Stimulated activated CD4-positive, alpha-beta T cell treated with anti-CD3 and anti-CD28 coated beads, Interleukin-15, amount 100 ng/mL, for 1 hour (primary cell): ENCODE results near the gene SC5D.

Experiments used
- DNase-seq, 2 donors: peaks; one replicate each; pipeline ENCODE4 v3.0.0-alpha.2; 2020; ENCODE audit warnings: low read depth in 1 of 2, low spot score in 1 of 2

SC5D gene

DNA sequence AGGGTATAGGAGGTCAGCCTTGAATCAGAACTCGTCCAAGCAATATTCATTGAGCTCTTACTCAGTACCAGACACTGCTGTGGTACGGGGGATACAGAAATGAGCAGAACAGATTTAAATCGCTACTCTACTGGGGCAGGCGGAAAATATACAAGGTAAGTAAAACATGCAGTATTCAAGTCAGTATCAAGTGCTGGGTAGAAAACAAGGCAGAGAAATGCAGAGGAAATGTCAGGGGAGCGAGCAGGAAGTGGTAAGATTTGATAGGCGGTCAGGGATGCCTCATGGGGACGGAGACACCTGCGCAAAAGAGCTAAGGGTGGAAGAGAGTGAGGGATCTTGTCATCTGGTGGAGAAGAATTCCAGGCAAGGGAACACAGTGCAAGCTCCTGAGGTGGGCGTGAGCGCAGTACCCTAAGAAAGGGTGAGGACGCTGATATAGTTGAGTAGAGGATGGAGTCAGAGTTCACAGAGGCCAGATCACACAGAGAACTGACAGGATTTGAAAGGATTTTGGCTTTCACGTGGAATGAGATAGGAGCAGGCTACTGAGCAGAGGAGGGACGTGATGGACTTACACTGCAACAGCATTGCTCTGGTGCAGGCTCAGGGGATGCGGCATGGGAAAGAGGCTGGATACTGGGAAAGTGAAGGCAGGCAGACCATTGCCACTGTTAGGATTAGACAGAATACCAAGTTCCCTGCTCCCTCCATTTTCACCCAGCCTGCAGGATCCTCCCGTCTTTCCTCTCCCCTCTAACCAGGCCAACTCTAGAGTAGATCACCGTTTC is 35.8 kb downstream of the SC5D start:
- DNase-seq: no peak

DNA sequence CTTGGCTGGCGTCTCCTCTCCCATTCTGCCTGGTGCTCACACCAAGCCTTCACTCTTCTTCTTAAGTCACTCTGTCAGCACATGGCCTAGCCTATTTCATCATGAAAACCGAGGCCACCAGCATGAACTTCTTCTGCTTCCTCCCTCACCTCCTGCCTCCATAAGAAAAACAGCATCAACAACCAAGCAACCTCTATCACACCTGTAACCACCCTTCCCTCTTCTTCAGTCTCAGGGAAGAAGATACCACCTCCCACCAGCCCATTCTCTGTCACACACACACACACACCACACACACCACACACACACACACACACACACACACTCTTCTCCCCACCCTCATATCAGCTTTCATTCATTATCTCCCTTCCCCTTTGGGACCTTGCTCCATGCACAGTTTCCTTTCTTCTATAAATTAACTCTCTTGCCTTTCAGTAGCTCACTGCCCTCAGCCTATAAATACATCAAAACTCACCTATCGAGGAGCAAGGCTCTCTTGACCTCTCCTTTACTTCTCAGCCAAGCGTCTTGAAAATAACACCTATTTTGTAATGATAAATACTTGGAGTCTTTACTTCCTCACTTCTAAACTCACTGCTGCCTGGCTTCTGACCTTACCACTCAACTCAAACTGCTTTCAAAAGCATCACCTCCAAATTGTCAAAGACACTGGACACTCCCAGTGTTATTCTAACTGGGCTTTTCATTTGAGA is 36.6 kb downstream of the SC5D start:
- DNase-seq: no peak

GRCh38 chr11:121329781-121330395 is 37.3 kb downstream of the SC5D start:
- DNase-seq: no peak

DNA sequence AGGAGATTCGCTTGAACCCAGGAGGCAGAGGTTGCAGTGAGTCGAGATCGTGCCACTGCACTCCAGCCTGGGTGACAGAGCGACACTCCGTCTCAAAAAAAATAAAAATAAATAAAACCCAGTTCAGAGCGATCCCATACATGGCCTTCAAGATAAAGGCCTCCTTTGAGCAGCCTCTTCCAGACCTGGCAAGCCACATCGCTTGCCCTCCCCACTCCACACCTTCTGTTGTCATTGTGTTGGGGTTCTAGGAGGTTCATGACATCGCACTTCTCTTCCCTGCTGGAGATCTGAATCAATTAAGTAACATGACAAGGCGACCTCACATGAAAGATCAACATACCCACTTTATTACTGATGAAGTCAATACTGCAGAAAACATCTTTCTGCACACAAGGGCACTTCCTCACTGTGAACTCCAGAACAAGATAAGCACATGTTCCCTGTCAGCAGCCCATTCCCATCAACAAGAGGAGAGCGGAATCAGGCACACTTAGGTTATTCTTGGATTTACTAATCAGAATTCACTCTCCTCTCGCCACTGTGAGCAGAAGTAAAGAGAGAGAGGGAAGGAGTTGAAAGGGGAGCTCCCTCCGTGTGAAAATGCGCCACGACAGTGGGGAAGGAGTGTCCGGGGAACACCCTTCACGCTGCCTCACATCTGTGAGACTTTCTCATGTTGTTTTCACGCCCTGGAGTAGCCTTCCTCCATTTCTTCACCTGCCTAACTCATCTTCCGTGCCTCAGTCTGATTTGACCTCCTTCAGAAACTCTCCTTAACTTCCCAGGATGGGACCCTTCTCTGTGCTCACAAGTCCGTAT is 38.3 kb downstream of the SC5D start:
- no peak for DNase-seq

- no peak for DNase-seq
Measured at GRCh38 chr11:121334973-121335710, 42.6 kb downstream of the SC5D start.

- no peak for DNase-seq
Measured at GRCh38 chr11:121336279-121336937, 43.8 kb downstream of the SC5D start.

DNA sequence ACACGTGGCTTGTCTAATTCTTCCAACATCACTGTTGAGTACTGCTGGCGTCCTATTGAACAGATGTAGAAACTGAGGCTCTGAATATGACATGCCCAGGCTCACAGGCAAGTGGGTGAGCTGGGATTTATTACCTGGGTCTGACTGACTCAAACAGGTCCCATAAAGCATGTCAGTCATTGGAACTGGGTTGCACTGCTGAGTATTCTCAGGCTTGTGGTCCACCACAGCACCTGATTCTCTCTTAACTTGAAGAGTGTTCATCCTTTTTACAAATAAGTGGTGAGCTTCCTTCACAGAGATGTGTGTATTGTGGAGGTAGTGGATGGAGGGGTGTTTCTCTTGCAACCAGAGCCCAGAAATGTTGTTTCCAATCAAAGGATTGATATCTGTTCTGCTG is 44.5 kb downstream of the SC5D start:
- DNase-seq: no peak

DNA sequence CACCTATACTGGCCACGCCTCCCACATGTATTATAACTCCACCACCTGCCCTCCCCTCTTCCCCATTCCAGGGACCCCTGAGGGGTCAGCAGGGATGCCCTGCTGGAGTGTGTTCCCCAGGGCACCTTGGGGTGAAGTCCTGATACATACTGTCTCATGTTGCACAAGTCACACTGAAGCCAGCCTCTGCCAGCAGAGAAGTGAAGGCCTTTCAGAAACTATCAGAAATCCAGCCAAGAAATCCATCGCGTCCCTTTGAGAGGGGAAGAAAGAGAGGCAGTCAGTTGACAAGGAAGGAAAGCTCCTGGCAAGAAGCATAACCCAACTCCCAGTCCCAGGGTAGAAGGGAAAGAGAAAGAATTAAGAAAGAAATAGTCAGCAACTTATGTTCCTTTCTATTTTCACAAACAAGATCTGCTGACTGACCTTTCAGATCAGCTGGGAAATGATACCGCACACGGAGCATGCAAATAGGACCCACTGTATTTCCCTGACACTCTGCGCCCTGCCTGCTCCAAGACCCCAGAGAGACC is 45.2 kb downstream of the SC5D start:
- DNase-seq: no peak

- DNase-seq: no peak
Measured at GRCh38 chr11:121338536-121338935, 46.0 kb downstream of the SC5D start.

DNA sequence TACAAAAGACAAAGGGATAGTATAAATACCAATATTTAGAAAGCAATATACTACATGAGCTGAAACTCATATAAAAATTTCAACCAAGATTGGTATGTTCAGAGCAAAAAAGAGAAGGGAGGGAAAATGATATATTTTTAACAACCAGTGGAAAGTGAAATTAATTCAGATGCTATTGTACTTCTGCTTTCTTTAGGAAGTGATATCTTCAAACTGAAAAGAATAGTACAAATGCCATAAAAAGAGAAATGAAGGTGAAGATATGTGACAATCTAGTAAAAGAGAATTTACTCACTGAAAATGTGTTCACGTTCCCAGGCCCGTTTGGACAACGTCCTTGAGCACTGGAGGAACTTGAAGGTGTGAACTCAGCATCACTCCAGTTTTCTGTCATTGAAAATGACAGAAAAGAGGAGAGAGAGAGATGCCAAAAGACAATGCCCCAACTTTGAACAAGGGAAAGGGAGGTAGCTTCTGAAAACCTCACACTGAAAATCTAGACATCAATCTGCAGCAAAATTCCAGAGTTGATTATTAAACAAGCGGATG is 47.5 kb downstream of the SC5D start:
- no peak for DNase-seq

GRCh38 chr11:121341609-121342008 is 49.0 kb downstream of the SC5D start:
- DNase-seq: no peak

DNA sequence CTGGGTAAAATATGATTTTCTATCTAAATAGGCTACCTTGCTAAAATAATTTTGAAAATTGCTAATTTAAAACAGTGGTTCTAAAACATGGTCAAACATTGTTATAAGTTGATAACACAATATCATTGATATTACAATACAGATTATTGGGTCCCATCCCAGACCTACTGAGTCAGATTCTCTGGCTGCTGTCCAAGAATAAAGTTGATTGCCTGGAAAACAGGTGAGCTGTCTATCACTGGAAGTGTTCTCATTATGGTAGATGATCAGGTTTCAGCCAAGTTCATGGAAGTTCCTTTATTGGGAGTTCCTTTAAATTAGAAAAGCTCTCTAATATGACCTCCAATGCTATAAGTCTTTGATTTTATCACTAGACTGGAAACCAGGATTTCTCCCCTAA is 52.3 kb downstream of the SC5D start:
- no peak for DNase-seq

GRCh38 chr11:121347094-121347493 is 54.5 kb downstream of the SC5D start:
- no peak for DNase-seq

- no peak for DNase-seq
Measured at GRCh38 chr11:121347813-121348212, 55.2 kb downstream of the SC5D start.

- DNase-seq: no peak
Measured at GRCh38 chr11:121348220-121348875, 55.8 kb downstream of the SC5D start.

- DNase-seq: no peak
Measured at GRCh38 chr11:121349790-121350189, 57.2 kb downstream of the SC5D start.

DNA sequence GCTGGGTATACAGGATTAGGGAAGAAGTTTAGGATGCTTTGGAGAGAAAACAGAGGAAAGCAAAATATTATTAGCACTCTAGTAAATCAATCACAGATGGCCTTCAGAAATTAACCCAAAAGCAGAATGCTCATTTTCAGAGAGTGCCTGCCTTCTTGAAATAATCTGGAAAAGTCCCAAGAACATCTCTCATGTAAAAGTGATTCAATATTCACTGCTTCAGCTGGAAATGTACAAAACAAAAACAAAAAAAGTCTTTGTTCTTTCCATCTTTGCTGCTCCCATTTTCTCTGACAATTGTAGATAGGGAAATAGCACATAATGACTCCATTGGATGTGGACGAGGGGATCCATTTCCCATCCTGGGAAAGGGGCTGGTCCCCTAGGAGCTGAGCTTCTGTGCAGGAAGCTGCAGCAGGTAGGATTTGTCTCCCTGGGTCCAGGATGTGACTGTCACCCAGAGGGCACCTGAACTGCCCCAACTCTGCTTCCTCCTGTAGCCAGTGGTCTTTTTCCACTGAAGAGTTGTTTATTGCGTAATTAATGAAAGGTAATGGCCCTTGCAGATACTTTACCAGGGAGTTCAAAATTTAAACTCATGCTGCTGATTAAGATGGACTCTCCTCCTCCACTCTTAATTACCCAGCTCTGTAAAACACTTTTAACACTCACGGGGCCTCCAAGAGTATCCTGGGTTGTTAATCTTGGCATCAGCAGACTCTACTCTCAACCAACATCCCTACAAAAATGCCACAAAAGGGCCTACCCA is 57.9 kb downstream of the SC5D start:
- no peak for DNase-seq

DNA sequence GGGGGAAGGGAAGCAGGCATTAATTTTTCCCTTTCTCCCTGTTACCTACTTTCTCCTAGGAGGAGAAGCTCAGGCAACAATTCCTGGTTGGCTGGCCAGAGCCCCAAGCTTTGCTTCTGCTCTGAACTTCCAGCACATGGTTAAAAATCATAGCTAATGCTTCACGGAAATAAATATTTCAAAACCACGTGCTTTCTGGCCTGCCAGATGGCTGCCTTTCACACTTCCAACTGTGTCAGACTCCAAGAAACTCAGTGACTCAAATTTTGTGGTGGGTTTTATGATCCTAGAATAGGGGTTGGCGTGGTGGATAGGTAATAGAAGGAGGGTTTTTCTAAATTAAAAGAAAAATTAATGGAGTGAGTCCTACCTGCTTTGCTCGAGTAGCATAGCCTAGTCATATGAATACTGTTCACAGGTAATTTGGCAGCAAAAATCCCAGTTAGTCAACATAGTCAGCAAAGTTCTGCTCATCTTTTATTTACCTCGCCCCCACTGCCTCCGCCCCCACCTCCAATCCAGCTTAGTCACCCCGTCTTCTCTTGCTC is 58.6 kb downstream of the SC5D start:
- no peak for DNase-seq
